ENCODE measurements around the gene PRKN. TPM values are rescaled to one million over a fixed set of nuclear protein-coding genes. Genes with fewer than 3 reads are reported as not detected.

The PRKN gene
- total and polyA plus RNA-seq, 2 experiments from 2014 or later = 0.10 to 0.84 TPM

GRCh38 chr6:162701551-162701950 lies 26.0 kb downstream of the PRKN start:
- ATAC-seq = no peak
- H3K79me2 ChIP-seq (replicated peaks; ENCODE audit: insufficient read depth) = no peaks in the 10 kb centered on the region
- no peaks in the 10 kb centered on the region for H3K9me2 ChIP-seq (ENCODE audit: insufficient read depth)
- no peaks in the 10 kb centered on the region for H3K27me3 ChIP-seq (ENCODE audit: insufficient read depth)
- H3K4me3 ChIP-seq = no peak overlapping the region
- no peaks in the 10 kb centered on the region for H3K36me3 Mint-ChIP-seq (ENCODE audit: low read depth)
- no peak for DNase-seq (ENCODE audit: low spot score)
- H3F3A ChIP-seq (replicated peaks; ENCODE audit: low read depth) = no peaks in the 10 kb centered on the region
- no peak overlapping the region for H3K27ac Mint-ChIP-seq
- no peak overlapping the region for H2AFZ ChIP-seq
- H3K4me3 Mint-ChIP-seq = no peak overlapping the region
- no peaks in the 10 kb centered on the region for H4K20me1 ChIP-seq (replicated peaks; ENCODE audit: insufficient read depth)
- no peaks in the 10 kb centered on the region for H3K36me3 ChIP-seq (ENCODE audit: insufficient read depth)
- 0 out of 3 replicates have a peak, but pooled peaks cover 2% of the 10 kb centered on the region for H3K4me1 Mint-ChIP-seq
- H3K27ac ChIP-seq (ENCODE audit: low read depth) = no peak overlapping the region
- no peaks in the 10 kb centered on the region for H3K27me3 Mint-ChIP-seq (ENCODE audit: insufficient read depth, low read depth, poor library complexity)
- TF ChIP-seq EZH2 (IDR thresholded peaks at IDR 0.05; ENCODE audit: low read depth, unreplicated experiment) = no peak
- TF ChIP-seq CTCF (conservative IDR thresholded peaks at IDR 0.05; ENCODE audit: low read depth in 2 of 2) = no peak
- no peaks in the 10 kb centered on the region for H3K9me3 Mint-ChIP-seq
- H3K4me2 ChIP-seq = no peak overlapping the region
- H3K4me1 ChIP-seq (ENCODE audit: insufficient read depth) = no peaks in the 10 kb centered on the region

GRCh38 chr6:162700966-162701365 lies 26.6 kb downstream of the PRKN start:
- H3K4me3 ChIP-seq = no peak overlapping the region
- H3K27ac ChIP-seq (ENCODE audit: low read depth) = no peak overlapping the region
- no peak for ATAC-seq
- no peaks in the 10 kb centered on the region for H3F3A ChIP-seq (replicated peaks; ENCODE audit: low read depth)
- Mint-ChIP-seq H3K9me3 (no peaks in the 10 kb centered on the region), H3K4me3 (no peak overlapping the region), H3K4me1 (0 out of 3 replicates have a peak, but pooled peaks cover 2% of the 10 kb centered on the region), H3K27ac (no peak overlapping the region), H3K27me3 (ENCODE audit: insufficient read depth, low read depth, poor library complexity) (no peaks in the 10 kb centered on the region), H3K36me3 (ENCODE audit: low read depth) (no peaks in the 10 kb centered on the region)
- H3K9me2 ChIP-seq (ENCODE audit: insufficient read depth) = no peaks in the 10 kb centered on the region
- TF ChIP-seq ZNF462 (CRISPR knock-in tag; IDR thresholded peaks at IDR 0.05) (no peak), ZNF114 (CRISPR knock-in tag; IDR thresholded peaks at IDR 0.05) (no peak), NANOG (IDR thresholded peaks at IDR 0.05; ENCODE audit: borderline replicate concordance) (no peak), ZNF331 (CRISPR knock-in tag; IDR thresholded peaks at IDR 0.05; ENCODE audit: low read depth) (no peak), EZH2phosphoT487 (IDR thresholded peaks at IDR 0.05; ENCODE audit: unreplicated experiment) (no peak), REST (IDR thresholded peaks at IDR 0.05; ENCODE audit: unreplicated experiment) (no peak), POLR2AphosphoS5 (IDR thresholded peaks at IDR 0.05; ENCODE audit: low read depth) (no peak), EZH2 (IDR thresholded peaks at IDR 0.05; ENCODE audit: low read depth, unreplicated experiment) (no peak), ETS1 (IDR thresholded peaks at IDR 0.05) (no peak)
- no peaks in the 10 kb centered on the region for H3K79me2 ChIP-seq (replicated peaks; ENCODE audit: insufficient read depth)
- H3K36me3 ChIP-seq (ENCODE audit: insufficient read depth) = no peaks in the 10 kb centered on the region
- no peaks in the 10 kb centered on the region for H3K27me3 ChIP-seq (ENCODE audit: insufficient read depth)
- H3K4me2 ChIP-seq = no peak overlapping the region
- no peak for DNase-seq (ENCODE audit: low spot score)
- H4K20me1 ChIP-seq (replicated peaks; ENCODE audit: insufficient read depth) = no peaks in the 10 kb centered on the region
- H2AFZ ChIP-seq = no peak overlapping the region
- no peaks in the 10 kb centered on the region for H3K4me1 ChIP-seq (ENCODE audit: insufficient read depth)

Measured in GM23338 (cell line).